ENCODE results near the gene GALNT17.

The GALNT17 gene

DNA sequence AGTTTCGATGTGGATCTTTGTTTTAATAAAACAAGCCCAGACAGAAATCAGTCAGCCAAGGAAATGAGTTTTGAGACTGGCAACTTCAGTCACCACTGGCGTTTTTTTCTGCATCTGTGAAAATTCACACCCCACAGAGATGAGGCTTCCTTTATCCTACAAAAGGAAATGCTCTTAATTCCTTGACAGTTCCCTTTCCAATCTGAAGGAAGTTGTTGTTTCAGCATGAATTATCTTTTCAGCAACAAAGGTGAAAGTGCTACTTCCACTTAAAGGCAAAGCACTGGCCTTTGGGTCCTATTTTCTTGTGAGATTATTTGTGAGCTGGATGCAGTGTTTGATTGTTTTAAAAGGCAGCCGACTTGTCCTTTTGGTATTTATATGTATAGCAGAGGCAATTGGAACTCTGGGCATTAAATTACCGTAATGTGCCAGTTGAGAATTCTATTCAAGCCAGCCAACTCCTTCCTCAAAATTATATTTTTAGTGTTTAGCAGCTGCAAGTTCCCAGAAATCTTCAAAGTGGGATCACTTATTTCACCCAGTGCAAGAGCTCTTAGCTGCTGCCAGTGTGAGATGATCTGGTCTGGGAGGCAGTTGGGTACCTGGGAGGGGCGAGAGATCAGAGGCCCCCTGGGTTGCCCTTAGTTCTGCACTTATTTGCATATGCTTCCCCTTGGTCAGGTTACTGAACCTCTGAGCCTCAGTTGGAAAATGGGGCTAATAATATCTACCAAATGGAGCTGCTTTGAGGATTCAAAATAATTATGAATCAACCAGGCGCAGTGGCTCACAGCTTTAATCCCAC lies 427.1 kb downstream of the GALNT17 start:
- no peak for DNase-seq
- H3K4me3 ChIP-seq (ENCODE audit: insufficient read depth in 1 of 2, low read depth in 1 of 2, low read length in 2 of 2), result no peak overlapping the region
- H3K4me2 ChIP-seq (ENCODE audit: low read length, poor library complexity, severe bottlenecking), result no peak overlapping the region
- no peak overlapping the region for H2AFZ ChIP-seq (ENCODE audit: low read depth, low read length)
- H2AK5ac ChIP-seq (ENCODE audit: low read length, severe bottlenecking), result no peak overlapping the region
- no peak overlapping the region for H3K4ac ChIP-seq (ENCODE audit: low read depth in 1 of 2, low read length in 2 of 2)
- H3K79me1 ChIP-seq (replicated peaks; ENCODE audit: low read length, poor library complexity, severe bottlenecking), result no peaks in the 10 kb centered on the region
- no peak overlapping the region for H2BK15ac ChIP-seq (ENCODE audit: low read depth, poor library complexity, severe bottlenecking)
- H3K23ac ChIP-seq (ENCODE audit: low read length in 2 of 2), result no peak overlapping the region
- H3K27ac ChIP-seq (ENCODE audit: low read length, poor library complexity, severe bottlenecking), result no peak overlapping the region
- H3K36me3 ChIP-seq (ENCODE audit: control insufficient read depth in 1 of 2, insufficient read depth in 2 of 2, low read depth in 1 of 2, low read length in 2 of 2), result no peaks in the 10 kb centered on the region
- H4K8ac ChIP-seq (ENCODE audit: low read length), result no peak overlapping the region
- H2BK5ac ChIP-seq (ENCODE audit: low read depth, low read length, poor library complexity, severe bottlenecking), result no peak overlapping the region
- H4K91ac ChIP-seq (ENCODE audit: low read length), result no peak overlapping the region
- no peak overlapping the region for H3K18ac ChIP-seq (ENCODE audit: low read depth in 1 of 2, low read length in 2 of 2)
- H3K27me3 ChIP-seq (ENCODE audit: control insufficient read depth in 1 of 2, insufficient read depth in 1 of 2, low read length in 2 of 2), result no peaks in the 10 kb centered on the region
- H3K4me1 ChIP-seq (ENCODE audit: control insufficient read depth, insufficient read depth, low read depth, low read length), result no peaks in the 10 kb centered on the region
- no peaks in the 10 kb centered on the region for H3K9me3 ChIP-seq (ENCODE audit: control insufficient read depth, low read length)
- no peak overlapping the region for H2BK120ac ChIP-seq (ENCODE audit: low read depth, low read length)
- 49% methylated on average over 6 of the region's 6 CpGs for WGBS
- H2BK12ac ChIP-seq (ENCODE audit: low read length in 2 of 2), result no peak overlapping the region
- no peak overlapping the region for H3K14ac ChIP-seq (ENCODE audit: low read length in 2 of 2)
- H3K9ac ChIP-seq (ENCODE audit: low read length), result no peak overlapping the region

DNA sequence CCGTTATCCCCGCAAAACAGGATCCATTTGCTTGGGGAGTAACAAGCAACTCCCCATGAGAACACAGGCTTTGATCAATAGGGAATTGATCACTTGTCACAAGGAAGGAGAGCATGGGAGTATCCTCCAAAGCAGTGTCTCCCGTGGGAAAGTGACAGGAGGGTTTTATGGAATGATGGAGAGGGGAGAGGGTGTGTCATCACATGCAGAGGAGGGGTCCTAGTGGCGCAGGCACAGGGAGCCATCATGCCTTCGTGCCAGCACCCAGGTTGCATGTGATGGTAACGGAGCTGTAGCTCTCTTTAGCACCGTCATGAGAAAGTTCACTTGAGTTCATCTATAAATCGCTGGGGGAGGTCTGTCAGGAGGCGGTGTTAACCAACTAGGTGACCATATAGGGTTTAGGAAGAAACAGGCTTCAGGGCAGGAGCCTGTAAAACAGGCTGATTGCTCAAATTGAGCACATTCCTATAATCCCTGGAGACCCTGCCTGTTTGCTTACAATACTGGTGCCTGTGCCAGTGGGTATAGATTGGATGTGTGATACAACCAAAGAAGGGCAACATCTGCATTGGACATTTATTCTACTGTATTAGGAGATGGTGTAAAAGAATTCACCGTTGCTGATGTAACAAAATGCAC lies 428.5 kb downstream of the GALNT17 start:
- Histone ChIP-seq H3K27ac (ENCODE audit: low read length, poor library complexity, severe bottlenecking) (no peak overlapping the region), H4K8ac (ENCODE audit: low read length) (no peak overlapping the region), H2AFZ (ENCODE audit: low read depth, low read length) (no peak overlapping the region), H3K23ac (ENCODE audit: low read length in 2 of 2) (no peak overlapping the region), H3K9me3 (ENCODE audit: control insufficient read depth, low read length) (no peaks in the 10 kb centered on the region), H2BK15ac (ENCODE audit: low read depth, poor library complexity, severe bottlenecking) (no peak overlapping the region), H4K91ac (ENCODE audit: low read length) (no peak overlapping the region), H3K79me1 (replicated peaks; ENCODE audit: low read length, poor library complexity, severe bottlenecking) (no peaks in the 10 kb centered on the region), H3K9ac (ENCODE audit: low read length) (no peak overlapping the region), H2AK5ac (ENCODE audit: low read length, severe bottlenecking) (no peak overlapping the region), H3K27me3 (ENCODE audit: control insufficient read depth in 1 of 2, insufficient read depth in 1 of 2, low read length in 2 of 2) (no peaks in the 10 kb centered on the region), H3K4ac (ENCODE audit: low read depth in 1 of 2, low read length in 2 of 2) (no peak overlapping the region), H3K4me2 (ENCODE audit: low read length, poor library complexity, severe bottlenecking) (no peak overlapping the region), H3K14ac (ENCODE audit: low read length in 2 of 2) (no peak overlapping the region), H3K18ac (ENCODE audit: low read depth in 1 of 2, low read length in 2 of 2) (no peak overlapping the region), H2BK12ac (ENCODE audit: low read length in 2 of 2) (no peak overlapping the region), H3K36me3 (ENCODE audit: control insufficient read depth in 1 of 2, insufficient read depth in 2 of 2, low read depth in 1 of 2, low read length in 2 of 2) (no peaks in the 10 kb centered on the region), H2BK5ac (ENCODE audit: low read depth, low read length, poor library complexity, severe bottlenecking) (no peak overlapping the region), H2BK120ac (ENCODE audit: low read depth, low read length) (no peak overlapping the region), H3K4me1 (ENCODE audit: control insufficient read depth, insufficient read depth, low read depth, low read length) (no peaks in the 10 kb centered on the region), H3K4me3 (ENCODE audit: insufficient read depth in 1 of 2, low read depth in 1 of 2, low read length in 2 of 2) (no peak overlapping the region)
- WGBS, result 69% methylated on average over 10 of the region's 10 CpGs
- no peak for DNase-seq

DNA sequence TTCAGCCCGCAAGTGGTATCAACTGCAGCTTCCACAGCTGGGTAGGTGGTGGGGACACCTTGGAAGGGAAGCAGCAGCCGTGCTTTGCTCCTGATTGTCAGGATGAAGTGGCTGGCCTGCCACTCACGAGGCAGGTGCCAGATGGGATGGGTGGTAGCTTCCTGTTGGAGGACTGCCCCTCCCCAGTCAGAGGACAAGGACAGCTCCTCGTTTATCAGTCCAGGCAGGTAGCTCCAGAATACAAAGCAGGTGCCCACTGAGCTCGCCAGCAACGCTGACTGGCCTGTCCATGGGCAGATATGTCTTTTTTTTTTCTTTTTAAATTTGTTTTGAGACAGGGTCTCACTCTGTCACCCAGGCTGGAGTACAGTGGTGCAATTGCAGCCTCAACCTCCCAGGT lies 431.3 kb downstream of the GALNT17 start:
- no peaks in the 10 kb centered on the region for H3K36me3 ChIP-seq (ENCODE audit: control insufficient read depth in 1 of 2, insufficient read depth in 2 of 2, low read depth in 1 of 2, low read length in 2 of 2)
- H3K18ac ChIP-seq (ENCODE audit: low read depth in 1 of 2, low read length in 2 of 2), result no peak overlapping the region
- no peak overlapping the region for H3K9ac ChIP-seq (ENCODE audit: low read length)
- H2BK5ac ChIP-seq (ENCODE audit: low read depth, low read length, poor library complexity, severe bottlenecking), result no peak overlapping the region
- no peak overlapping the region for H3K23ac ChIP-seq (ENCODE audit: low read length in 2 of 2)
- H2BK15ac ChIP-seq (ENCODE audit: low read depth, poor library complexity, severe bottlenecking), result no peak overlapping the region
- H2BK12ac ChIP-seq (ENCODE audit: low read length in 2 of 2), result no peak overlapping the region
- no peak for DNase-seq
- H3K4me1 ChIP-seq (ENCODE audit: control insufficient read depth, insufficient read depth, low read depth, low read length), result no peaks in the 10 kb centered on the region
- H2AK5ac ChIP-seq (ENCODE audit: low read length, severe bottlenecking), result no peak overlapping the region
- no peak overlapping the region for H2BK120ac ChIP-seq (ENCODE audit: low read depth, low read length)
- WGBS, result 70% methylated on average over 6 of the region's 6 CpGs
- H3K4me2 ChIP-seq (ENCODE audit: low read length, poor library complexity, severe bottlenecking), result no peak overlapping the region
- no peak overlapping the region for H2AFZ ChIP-seq (ENCODE audit: low read depth, low read length)
- H3K9me3 ChIP-seq (ENCODE audit: control insufficient read depth, low read length), result no peaks in the 10 kb centered on the region
- no peak overlapping the region for H3K4ac ChIP-seq (ENCODE audit: low read depth in 1 of 2, low read length in 2 of 2)
- no peaks in the 10 kb centered on the region for H3K79me1 ChIP-seq (replicated peaks; ENCODE audit: low read length, poor library complexity, severe bottlenecking)
- no peak overlapping the region for H4K91ac ChIP-seq (ENCODE audit: low read length)
- H3K27me3 ChIP-seq (ENCODE audit: control insufficient read depth in 1 of 2, insufficient read depth in 1 of 2, low read length in 2 of 2), result peaks cover 0 to 4% of the 10 kb centered on the region in 2 experiments
- no peak overlapping the region for H4K8ac ChIP-seq (ENCODE audit: low read length)
- no peak overlapping the region for H3K14ac ChIP-seq (ENCODE audit: low read length in 2 of 2)
- no peak overlapping the region for H3K4me3 ChIP-seq (ENCODE audit: insufficient read depth in 1 of 2, low read depth in 1 of 2, low read length in 2 of 2)
- H3K27ac ChIP-seq (ENCODE audit: low read length, poor library complexity, severe bottlenecking), result no peak overlapping the region

GRCh38 chr7:71566376-71566775 lies 434.4 kb downstream of the GALNT17 start:
- H2BK120ac ChIP-seq (ENCODE audit: low read depth, low read length), result no peak overlapping the region
- no peak overlapping the region for H2AK5ac ChIP-seq (ENCODE audit: low read length, severe bottlenecking)
- no peaks in the 10 kb centered on the region for H3K9me3 ChIP-seq (ENCODE audit: control insufficient read depth, low read length)
- no peak overlapping the region for H2BK15ac ChIP-seq (ENCODE audit: low read depth, poor library complexity, severe bottlenecking)
- H2BK5ac ChIP-seq (ENCODE audit: low read depth, low read length, poor library complexity, severe bottlenecking), result no peak overlapping the region
- H3K23ac ChIP-seq (ENCODE audit: low read length in 2 of 2), result no peak overlapping the region
- H3K18ac ChIP-seq (ENCODE audit: low read depth in 1 of 2, low read length in 2 of 2), result no peak overlapping the region
- no peak overlapping the region for H3K27ac ChIP-seq (ENCODE audit: low read length, poor library complexity, severe bottlenecking)
- H2AFZ ChIP-seq (ENCODE audit: low read depth, low read length), result no peak overlapping the region
- H3K4ac ChIP-seq (ENCODE audit: low read depth in 1 of 2, low read length in 2 of 2), result no peak overlapping the region
- H3K27me3 ChIP-seq (ENCODE audit: control insufficient read depth in 1 of 2, insufficient read depth in 1 of 2, low read length in 2 of 2), result peaks cover 0 to 4% of the 10 kb centered on the region in 2 experiments
- 91% methylated on average over 8 of the region's 8 CpGs for WGBS
- no peaks in the 10 kb centered on the region for H3K4me1 ChIP-seq (ENCODE audit: control insufficient read depth, insufficient read depth, low read depth, low read length)
- H3K4me2 ChIP-seq (ENCODE audit: low read length, poor library complexity, severe bottlenecking), result no peak overlapping the region
- no peak overlapping the region for H3K14ac ChIP-seq (ENCODE audit: low read length in 2 of 2)
- no peak overlapping the region for H2BK12ac ChIP-seq (ENCODE audit: low read length in 2 of 2)
- no peaks in the 10 kb centered on the region for H3K79me1 ChIP-seq (replicated peaks; ENCODE audit: low read length, poor library complexity, severe bottlenecking)
- no peak for DNase-seq
- no peaks in the 10 kb centered on the region for H3K36me3 ChIP-seq (ENCODE audit: control insufficient read depth in 1 of 2, insufficient read depth in 2 of 2, low read depth in 1 of 2, low read length in 2 of 2)
- no peak overlapping the region for H4K8ac ChIP-seq (ENCODE audit: low read length)
- H3K9ac ChIP-seq (ENCODE audit: low read length), result no peak overlapping the region
- H3K4me3 ChIP-seq (ENCODE audit: insufficient read depth in 1 of 2, low read depth in 1 of 2, low read length in 2 of 2), result no peak overlapping the region
- H4K91ac ChIP-seq (ENCODE audit: low read length), result no peak overlapping the region
